ENCODE measurements around the gene XRCC1. TPM values are rescaled to one million over a fixed set of nuclear protein-coding genes. Genes with fewer than 3 reads are reported as not detected.

XRCC1 gene
- total RNA-seq, 1 donor from 2014 or later, result 12.8 TPM

DNA sequence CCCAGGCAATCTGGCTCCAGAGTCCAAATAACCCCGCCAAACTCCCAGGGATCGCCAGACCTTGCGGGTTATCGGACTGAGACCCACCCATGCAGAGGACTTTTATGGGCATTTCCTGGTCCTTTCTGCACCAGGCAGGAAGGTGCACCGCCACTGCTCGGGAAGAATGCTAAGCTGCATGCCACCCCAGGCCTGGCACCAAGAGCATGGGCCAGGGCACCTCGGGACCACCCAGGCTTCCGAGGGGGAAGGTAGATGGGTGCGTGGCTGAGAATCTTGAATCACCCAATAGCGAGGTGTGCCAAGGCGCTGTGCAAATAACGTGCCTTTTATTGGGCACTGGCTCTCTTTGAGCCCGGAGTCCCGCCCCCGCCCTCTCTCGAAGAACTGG, 42.8 kb downstream of the XRCC1 start:
- intact Hi-C loops (cut with micrococcal nuclease), result no loop called here
- Histone ChIP-seq H3K4me1 (peaks cover 40% of the 10 kb centered on the region), H3K27me3 (ENCODE audit: low read depth) (no peaks in the 10 kb centered on the region), H3K36me3 (peaks cover 2% of the 10 kb centered on the region), H3K27ac (replicated peaks) (peak overlapping the region; percentile 96), H3K9me3 (replicated peaks) (no peaks in the 10 kb centered on the region), H3K4me3 (peak overlapping the region; percentile 77)
- TF ChIP-seq, protein P1, sequence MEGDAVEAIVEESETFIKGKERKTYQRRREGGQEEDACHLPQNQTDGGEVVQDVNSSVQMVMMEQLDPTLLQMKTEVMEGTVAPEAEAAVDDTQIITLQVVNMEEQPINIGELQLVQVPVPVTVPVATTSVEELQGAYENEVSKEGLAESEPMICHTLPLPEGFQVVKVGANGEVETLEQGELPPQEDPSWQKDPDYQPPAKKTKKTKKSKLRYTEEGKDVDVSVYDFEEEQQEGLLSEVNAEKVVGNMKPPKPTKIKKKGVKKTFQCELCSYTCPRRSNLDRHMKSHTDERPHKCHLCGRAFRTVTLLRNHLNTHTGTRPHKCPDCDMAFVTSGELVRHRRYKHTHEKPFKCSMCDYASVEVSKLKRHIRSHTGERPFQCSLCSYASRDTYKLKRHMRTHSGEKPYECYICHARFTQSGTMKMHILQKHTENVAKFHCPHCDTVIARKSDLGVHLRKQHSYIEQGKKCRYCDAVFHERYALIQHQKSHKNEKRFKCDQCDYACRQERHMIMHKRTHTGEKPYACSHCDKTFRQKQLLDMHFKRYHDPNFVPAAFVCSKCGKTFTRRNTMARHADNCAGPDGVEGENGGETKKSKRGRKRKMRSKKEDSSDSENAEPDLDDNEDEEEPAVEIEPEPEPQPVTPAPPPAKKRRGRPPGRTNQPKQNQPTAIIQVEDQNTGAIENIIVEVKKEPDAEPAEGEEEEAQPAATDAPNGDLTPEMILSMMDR (IDR thresholded peaks at IDR 0.05; ENCODE audit: borderline replicate concordance), result no peak
- DNase-seq, result no peak

DNA sequence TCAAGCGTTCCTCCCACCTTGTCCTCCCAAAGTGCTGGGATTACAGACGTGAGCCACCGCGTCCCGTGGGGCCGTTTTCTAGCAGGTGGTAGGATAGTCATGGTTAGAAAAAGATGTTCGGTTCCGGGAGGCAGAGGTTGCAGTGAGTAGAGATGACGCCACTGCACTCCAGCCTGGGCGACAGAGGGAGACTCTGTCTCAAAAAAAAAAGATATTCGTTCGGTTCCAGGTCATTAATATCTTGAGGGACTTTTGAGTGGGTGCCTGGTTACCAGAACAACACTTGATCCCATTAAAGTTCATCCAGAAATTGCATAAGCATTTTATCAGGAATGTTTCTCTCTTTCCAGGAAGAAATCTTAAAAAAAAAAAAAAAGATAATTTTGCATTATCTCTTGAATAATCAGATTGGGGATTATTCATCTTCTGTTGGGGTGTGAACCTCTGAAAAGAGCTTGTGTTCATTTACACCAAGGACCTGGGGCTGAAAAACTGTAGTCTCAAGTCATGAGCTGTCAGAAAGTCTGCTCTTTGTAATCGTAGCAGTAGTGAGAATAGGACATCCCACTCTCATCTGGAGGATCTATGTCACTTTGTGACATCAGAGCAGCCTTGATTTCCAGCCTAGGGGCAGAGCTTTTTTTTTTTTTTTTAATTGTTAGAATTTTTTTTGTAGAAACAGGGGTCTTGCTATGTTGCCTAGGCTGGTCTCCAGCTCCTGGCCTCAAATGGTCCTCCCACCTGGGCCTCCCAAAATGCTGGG, 47.3 kb downstream of the XRCC1 start:
- intact Hi-C loops (cut with micrococcal nuclease), result no loop called here
- H3K36me3 ChIP-seq, result no peaks in the 10 kb centered on the region
- peak overlapping the region; percentile 91 for H3K27ac ChIP-seq (replicated peaks)
- no peaks in the 10 kb centered on the region for H3K27me3 ChIP-seq (ENCODE audit: low read depth)
- H3K4me3 ChIP-seq, result peak overlapping the region; percentile 94
- H3K9me3 ChIP-seq (replicated peaks), result no peaks in the 10 kb centered on the region
- peaks cover 50% of the 10 kb centered on the region for H3K4me1 ChIP-seq
- DNase-seq, result no peak
- TF ChIP-seq, protein P1 (IDR thresholded peaks at IDR 0.05; ENCODE audit: borderline replicate concordance), result no peak

DNA sequence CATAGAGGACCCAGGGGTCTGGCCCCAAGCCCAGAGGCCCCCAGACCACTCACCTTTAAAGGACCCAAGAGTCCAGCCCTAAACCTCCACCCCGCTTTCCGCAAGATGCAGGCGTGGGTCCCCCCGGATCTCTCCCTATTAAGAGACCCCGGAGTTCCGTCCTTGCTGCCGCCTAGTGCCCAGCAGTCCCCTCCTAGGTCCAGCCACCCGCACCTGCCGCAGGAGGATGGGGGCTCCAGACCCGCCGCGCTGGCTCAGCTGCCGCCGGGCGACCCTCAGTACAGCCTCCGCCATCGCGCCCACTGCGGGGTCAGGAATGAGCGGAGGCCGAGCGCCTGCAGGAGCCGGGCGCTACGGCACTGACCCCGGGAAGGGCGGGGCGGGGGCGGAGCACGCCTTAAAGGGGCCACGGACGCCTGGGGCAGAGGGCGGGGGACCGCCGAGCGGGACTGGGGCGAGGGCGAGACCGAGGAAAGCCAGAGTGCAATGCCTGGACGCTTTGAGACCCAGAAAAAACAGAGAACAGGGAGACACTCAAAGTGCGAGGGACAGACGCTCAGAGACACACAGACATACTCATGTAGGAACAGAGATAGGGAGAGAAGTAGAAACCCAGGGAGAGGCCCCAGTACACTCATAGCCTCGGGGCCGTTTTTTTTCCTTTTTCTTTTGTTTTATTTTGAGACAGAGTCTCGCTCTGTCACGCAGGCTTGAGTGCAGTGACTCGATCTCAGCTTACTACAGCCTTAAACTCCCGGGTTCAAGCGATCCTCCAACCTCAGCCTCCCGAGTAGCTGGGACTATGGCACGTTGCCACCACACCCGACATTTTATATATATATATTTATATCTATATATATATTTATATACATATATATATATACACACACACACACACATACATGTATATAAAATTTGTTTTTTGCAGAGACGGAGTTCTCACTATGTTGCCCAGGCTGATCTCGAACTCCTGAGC, 48.2 kb downstream of the XRCC1 start, which contains the start of gene ETHE1:
ETHE1 (minus strand) TSS at position 318 of the 976 bp plus-strand sequence; CDS start at position 294, 24 bp downstream.
- TF ChIP-seq, protein P1 (IDR thresholded peaks at IDR 0.05; ENCODE audit: borderline replicate concordance), result peak; percentile 21
- DNase-seq, result peak; percentile 88
- peaks cover 43% of the 10 kb centered on the region for H3K4me1 ChIP-seq
- no peaks in the 10 kb centered on the region for H3K27me3 ChIP-seq (ENCODE audit: low read depth)
- peak within 1 kb of the TSS; percentile 91 for H3K27ac ChIP-seq (replicated peaks)
- intact Hi-C loops (cut with micrococcal nuclease), result no loop called here
- no peaks in the 10 kb centered on the region for H3K36me3 ChIP-seq
- H3K9me3 ChIP-seq (replicated peaks), result no peaks in the 10 kb centered on the region
- H3K4me3 ChIP-seq, result peak within 1 kb of the TSS; percentile 94

DNA sequence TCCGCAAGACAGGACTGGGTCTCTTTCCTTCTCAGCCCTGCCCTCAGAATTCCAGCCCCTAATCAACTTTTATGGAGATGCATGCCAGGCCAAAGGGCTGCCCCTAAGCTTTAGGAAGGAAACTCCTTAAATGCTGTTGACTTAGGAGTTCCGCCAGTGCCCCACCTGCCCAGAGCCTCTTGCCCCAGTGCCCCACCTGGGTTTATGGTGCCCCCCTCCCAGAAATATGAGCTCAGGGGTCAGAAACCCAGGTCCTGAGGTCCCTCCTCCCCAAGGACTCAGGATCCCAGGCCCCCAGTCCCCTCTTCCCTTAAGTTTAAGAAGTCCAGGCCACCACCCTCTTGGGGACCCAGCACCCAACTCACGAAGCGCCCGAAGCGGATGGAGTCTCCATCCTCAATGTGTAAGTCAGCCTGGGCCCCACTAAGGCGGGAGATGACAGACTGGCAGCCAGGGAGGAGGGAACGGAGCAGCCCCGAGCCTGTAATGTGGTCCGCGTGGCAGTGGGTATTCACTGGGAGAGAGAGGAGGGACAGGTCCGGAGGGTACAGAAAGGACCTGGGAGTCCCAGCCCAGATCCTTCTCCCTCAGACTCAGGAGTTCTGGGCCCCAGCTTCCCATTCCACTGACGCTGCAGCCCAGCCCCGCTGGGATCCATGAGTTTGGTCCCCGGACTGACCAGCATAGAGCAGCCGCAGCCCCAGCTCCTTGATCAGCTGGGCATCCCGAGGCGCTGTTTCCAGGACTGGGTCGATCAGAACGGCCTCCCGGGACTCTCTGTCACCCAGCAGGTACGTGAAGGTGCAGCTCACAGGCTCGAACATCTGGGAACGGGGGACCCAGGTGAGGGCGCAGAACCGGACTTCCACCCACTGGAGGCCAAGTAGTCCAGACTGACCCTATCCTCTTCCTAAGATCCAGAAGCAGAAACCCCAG, 49.2 kb downstream of the XRCC1 start:
- intact Hi-C loops (cut with micrococcal nuclease), result no loop called here
- Histone ChIP-seq H3K27ac (replicated peaks) (peak overlapping the region; percentile 91), H3K36me3 (no peaks in the 10 kb centered on the region), H3K4me3 (peak overlapping the region; percentile 94), H3K4me1 (peaks cover 41% of the 10 kb centered on the region), H3K9me3 (replicated peaks) (no peaks in the 10 kb centered on the region), H3K27me3 (ENCODE audit: low read depth) (no peaks in the 10 kb centered on the region)
- TF ChIP-seq, protein P1 (IDR thresholded peaks at IDR 0.05; ENCODE audit: borderline replicate concordance), result no peak
- peak; percentile 20 for DNase-seq
